ENCODE results near the gene RIMBP2. TPM values are rescaled to one million over a fixed set of nuclear protein-coding genes. Genes with fewer than 3 reads are reported as not detected.

The RIMBP2 gene
- total RNA-seq, 2 experiments from 2014 or later: not detected

DNA sequence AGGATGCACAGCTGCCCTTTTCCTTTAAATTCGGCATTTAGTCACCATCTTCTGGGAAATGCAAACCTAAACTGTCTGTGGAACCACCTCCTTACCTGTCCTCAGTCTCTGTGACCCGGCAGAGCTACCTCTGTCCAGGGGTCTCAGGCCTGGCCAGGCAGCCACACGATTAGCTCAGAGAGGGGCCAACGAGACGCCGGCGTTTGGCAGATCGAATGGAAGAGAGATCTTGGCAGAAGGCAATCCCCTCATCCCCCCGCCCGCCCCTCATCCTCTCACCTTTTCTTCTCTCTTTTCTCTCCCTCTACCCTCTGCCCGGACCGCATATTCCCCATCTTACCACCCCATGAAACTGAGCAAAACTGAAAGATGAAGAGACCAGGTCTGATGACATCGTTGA, 277.4 kb downstream of the RIMBP2 start:
- Histone ChIP-seq H3K4me3 (ENCODE audit: low read length) (no peak overlapping the region), H3K27ac (ENCODE audit: low read depth in 1 of 2, low read length in 2 of 2) (no peak overlapping the region), H3K36me3 (ENCODE audit: insufficient read depth, low read length) (no peaks in the 10 kb centered on the region), H3K4me1 (ENCODE audit: insufficient read depth, low read length) (no peaks in the 10 kb centered on the region), H3K27me3 (ENCODE audit: control insufficient read depth in 1 of 2, insufficient read depth in 2 of 2, low read length in 2 of 2) (no peaks in the 10 kb centered on the region), H3K9me3 (ENCODE audit: control insufficient read depth in 1 of 2, insufficient read depth in 1 of 2, low read length in 2 of 2) (peaks cover 0 to 74% of the 10 kb centered on the region in 2 experiments)
- ChIA-PET CTCF (no interaction called here), POLR2A (no interaction called here)
- Mint-ChIP-seq H3K27me3 (no peaks in the 10 kb centered on the region), H3K27ac (no peak overlapping the region), H3K4me1 (ENCODE audit: low read depth) (no peaks in the 10 kb centered on the region), H3K4me3 (no peak overlapping the region), H3K36me3 (ENCODE audit: low read depth) (no peaks in the 10 kb centered on the region), H3K9me3 (peaks cover 2% of the 10 kb centered on the region)
- no peak for ATAC-seq (ENCODE audit: poor library complexity)
- intact Hi-C loops (cut with DNase I, micrococcal nuclease): no loop called here
- TF ChIP-seq, protein P1, sequence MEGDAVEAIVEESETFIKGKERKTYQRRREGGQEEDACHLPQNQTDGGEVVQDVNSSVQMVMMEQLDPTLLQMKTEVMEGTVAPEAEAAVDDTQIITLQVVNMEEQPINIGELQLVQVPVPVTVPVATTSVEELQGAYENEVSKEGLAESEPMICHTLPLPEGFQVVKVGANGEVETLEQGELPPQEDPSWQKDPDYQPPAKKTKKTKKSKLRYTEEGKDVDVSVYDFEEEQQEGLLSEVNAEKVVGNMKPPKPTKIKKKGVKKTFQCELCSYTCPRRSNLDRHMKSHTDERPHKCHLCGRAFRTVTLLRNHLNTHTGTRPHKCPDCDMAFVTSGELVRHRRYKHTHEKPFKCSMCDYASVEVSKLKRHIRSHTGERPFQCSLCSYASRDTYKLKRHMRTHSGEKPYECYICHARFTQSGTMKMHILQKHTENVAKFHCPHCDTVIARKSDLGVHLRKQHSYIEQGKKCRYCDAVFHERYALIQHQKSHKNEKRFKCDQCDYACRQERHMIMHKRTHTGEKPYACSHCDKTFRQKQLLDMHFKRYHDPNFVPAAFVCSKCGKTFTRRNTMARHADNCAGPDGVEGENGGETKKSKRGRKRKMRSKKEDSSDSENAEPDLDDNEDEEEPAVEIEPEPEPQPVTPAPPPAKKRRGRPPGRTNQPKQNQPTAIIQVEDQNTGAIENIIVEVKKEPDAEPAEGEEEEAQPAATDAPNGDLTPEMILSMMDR (IDR thresholded peaks at IDR 0.05): no peak
- DNase-seq: no peak

DNA sequence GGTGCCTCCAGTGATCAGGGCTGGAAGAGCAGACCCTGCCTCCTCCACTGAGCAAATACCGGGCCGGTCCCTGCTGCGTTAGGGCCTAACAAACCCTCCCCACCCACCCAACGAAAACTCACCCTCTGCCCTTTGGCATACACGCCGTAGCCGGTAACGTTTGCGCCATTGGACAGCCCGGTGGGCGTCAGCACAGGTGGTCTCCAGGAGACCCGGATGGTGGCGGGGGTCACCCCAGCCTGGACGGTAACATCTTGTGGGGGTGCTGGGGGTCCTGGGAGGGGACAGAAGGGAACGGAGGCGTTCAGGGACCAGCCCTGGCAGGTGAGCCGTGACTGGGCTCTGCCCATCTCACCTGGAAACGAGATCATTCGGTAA, 277.9 kb downstream of the RIMBP2 start:
- no peak overlapping the region for H3K27ac Mint-ChIP-seq
- no peak for ATAC-seq (ENCODE audit: poor library complexity)
- H3K9me3 Mint-ChIP-seq: peaks cover 2% of the 10 kb centered on the region
- no peaks in the 10 kb centered on the region for H3K36me3 ChIP-seq (ENCODE audit: insufficient read depth, low read length)
- H3K27me3 ChIP-seq (ENCODE audit: control insufficient read depth in 1 of 2, insufficient read depth in 2 of 2, low read length in 2 of 2): no peaks in the 10 kb centered on the region
- H3K36me3 Mint-ChIP-seq (ENCODE audit: low read depth): no peaks in the 10 kb centered on the region
- no peak overlapping the region for H3K4me3 Mint-ChIP-seq
- no peaks in the 10 kb centered on the region for H3K4me1 ChIP-seq (ENCODE audit: insufficient read depth, low read length)
- CTCF ChIA-PET: no interaction called here
- DNase-seq: peak in 1 of 14 experiments; percentile 16
- H3K4me1 Mint-ChIP-seq (ENCODE audit: low read depth): no peaks in the 10 kb centered on the region
- no peaks in the 10 kb centered on the region for H3K27me3 Mint-ChIP-seq
- TF ChIP-seq, protein P1 (IDR thresholded peaks at IDR 0.05): no peak
- H3K9me3 ChIP-seq (ENCODE audit: control insufficient read depth in 1 of 2, insufficient read depth in 1 of 2, low read length in 2 of 2): peaks cover 0 to 74% of the 10 kb centered on the region in 2 experiments
- POLR2A ChIA-PET: no interaction called here
- H3K27ac ChIP-seq (ENCODE audit: low read depth in 1 of 2, low read length in 2 of 2): no peak overlapping the region
- intact Hi-C loops (cut with DNase I, micrococcal nuclease): no loop called here
- no peak overlapping the region for H3K4me3 ChIP-seq (ENCODE audit: low read length)

DNA sequence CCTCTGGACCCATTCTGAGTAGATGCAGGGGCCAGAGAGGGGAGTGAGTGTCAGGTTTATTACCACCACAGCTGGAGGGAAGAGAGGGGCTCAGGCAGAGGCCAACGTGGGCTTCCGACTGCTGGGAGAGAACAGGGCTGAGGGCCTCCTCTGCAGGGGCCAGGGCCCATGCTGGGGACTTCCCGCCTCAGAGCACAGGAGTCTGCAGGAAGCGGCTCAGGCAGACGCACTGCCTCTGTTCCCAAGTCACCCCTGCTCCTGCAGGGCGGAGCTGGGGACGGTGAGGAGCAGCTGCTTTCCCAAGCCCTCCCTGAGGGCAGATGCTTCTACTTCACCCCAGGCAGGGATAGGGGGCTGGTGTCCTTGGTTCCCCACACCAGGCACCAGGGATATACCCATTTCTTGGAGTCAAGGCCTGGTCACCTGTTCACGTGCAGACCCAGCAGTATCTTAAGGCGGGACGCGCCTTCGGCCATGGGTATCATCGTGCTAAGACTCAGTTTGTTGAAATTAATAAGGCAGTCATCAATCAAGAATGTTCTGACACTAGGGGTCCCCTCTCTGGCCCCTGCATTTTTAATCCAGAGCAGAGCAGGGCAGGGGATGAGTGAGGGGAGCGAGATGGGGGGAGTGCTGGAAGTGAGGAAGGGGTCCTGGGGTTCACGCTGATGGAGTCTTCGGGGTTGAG, 278.4 kb downstream of the RIMBP2 start:
- H3K4me1 Mint-ChIP-seq (ENCODE audit: low read depth): no peaks in the 10 kb centered on the region
- peak in 1 of 14 experiments; percentile 27 for DNase-seq
- H3K27ac ChIP-seq (ENCODE audit: low read depth in 1 of 2, low read length in 2 of 2): no peak overlapping the region
- TF ChIP-seq, protein P1 (IDR thresholded peaks at IDR 0.05): no peak
- no peaks in the 10 kb centered on the region for H3K36me3 ChIP-seq (ENCODE audit: insufficient read depth, low read length)
- H3K9me3 Mint-ChIP-seq: peaks cover 2% of the 10 kb centered on the region
- intact Hi-C loops (cut with DNase I, micrococcal nuclease): no loop called here
- ChIA-PET CTCF (no interaction called here), POLR2A (no interaction called here)
- no peaks in the 10 kb centered on the region for H3K27me3 ChIP-seq (ENCODE audit: control insufficient read depth in 1 of 2, insufficient read depth in 2 of 2, low read length in 2 of 2)
- no peak overlapping the region for H3K4me3 ChIP-seq (ENCODE audit: low read length)
- no peaks in the 10 kb centered on the region for H3K27me3 Mint-ChIP-seq
- no peaks in the 10 kb centered on the region for H3K4me1 ChIP-seq (ENCODE audit: insufficient read depth, low read length)
- H3K27ac Mint-ChIP-seq: no peak overlapping the region
- ATAC-seq (ENCODE audit: poor library complexity): no peak
- peaks cover 0 to 74% of the 10 kb centered on the region in 2 experiments for H3K9me3 ChIP-seq (ENCODE audit: control insufficient read depth in 1 of 2, insufficient read depth in 1 of 2, low read length in 2 of 2)
- no peak overlapping the region for H3K4me3 Mint-ChIP-seq
- H3K36me3 Mint-ChIP-seq (ENCODE audit: low read depth): no peaks in the 10 kb centered on the region
